ENCODE data around the gene SPHK2. TPM values are rescaled to one million over a fixed set of nuclear protein-coding genes. Genes with fewer than 3 reads are reported as not detected.

The SPHK2 gene
- total RNA-seq, 1 experiment from 2014 or later: 16.3 TPM

GRCh38 chr19:48663667-48664066 lies 44.4 kb downstream of the SPHK2 start:
- H3K27me3 Mint-ChIP-seq (ENCODE audit: insufficient read depth, unreplicated experiment): no peaks in the 10 kb centered on the region
- H3K4me3 Mint-ChIP-seq (ENCODE audit: unreplicated experiment): no peak overlapping the region
- no peak for DNase-seq (ENCODE audit: unreplicated experiment)
- H3K9me3 Mint-ChIP-seq (ENCODE audit: unreplicated experiment): peaks cover 2% of the 10 kb centered on the region
- TF ChIP-seq, protein P1, sequence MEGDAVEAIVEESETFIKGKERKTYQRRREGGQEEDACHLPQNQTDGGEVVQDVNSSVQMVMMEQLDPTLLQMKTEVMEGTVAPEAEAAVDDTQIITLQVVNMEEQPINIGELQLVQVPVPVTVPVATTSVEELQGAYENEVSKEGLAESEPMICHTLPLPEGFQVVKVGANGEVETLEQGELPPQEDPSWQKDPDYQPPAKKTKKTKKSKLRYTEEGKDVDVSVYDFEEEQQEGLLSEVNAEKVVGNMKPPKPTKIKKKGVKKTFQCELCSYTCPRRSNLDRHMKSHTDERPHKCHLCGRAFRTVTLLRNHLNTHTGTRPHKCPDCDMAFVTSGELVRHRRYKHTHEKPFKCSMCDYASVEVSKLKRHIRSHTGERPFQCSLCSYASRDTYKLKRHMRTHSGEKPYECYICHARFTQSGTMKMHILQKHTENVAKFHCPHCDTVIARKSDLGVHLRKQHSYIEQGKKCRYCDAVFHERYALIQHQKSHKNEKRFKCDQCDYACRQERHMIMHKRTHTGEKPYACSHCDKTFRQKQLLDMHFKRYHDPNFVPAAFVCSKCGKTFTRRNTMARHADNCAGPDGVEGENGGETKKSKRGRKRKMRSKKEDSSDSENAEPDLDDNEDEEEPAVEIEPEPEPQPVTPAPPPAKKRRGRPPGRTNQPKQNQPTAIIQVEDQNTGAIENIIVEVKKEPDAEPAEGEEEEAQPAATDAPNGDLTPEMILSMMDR (IDR thresholded peaks at IDR 0.05; ENCODE audit: unreplicated experiment): no peak
- POLR2A ChIA-PET: no interaction called here
- H3K4me1 Mint-ChIP-seq (ENCODE audit: insufficient read depth, unreplicated experiment): peaks cover 6% of the 10 kb centered on the region
- H3K27ac Mint-ChIP-seq (ENCODE audit: low read depth, unreplicated experiment): no peak overlapping the region
- CTCF ChIA-PET: no interaction called here
- no peaks in the 10 kb centered on the region for H3K36me3 Mint-ChIP-seq (ENCODE audit: insufficient read depth, unreplicated experiment)
- no TSS peak for BruUV-seq (replicated peaks)
- intact Hi-C loops (cut with micrococcal nuclease): no loop called here

DNA sequence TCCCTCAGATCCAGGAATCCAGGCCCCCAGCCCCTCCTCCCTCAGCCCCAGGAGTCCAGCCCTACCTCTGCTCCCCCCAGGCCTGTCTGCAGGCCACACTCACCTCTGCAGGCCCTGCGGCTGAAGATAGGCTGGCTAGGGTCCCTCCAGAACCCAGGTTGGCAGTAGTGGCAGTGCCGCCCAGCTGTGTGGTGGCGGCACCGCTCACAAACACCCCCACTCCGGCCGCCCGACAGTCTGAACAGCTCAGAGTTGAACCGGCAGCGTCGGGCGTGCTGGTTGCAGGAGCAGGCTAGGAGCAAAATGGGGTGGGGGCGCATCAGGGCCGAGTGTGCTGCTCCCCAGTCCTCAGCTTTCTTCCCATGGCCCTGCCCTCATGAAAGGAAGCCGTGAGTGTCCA lies 45.2 kb downstream of the SPHK2 start:
- Mint-ChIP-seq H3K36me3 (ENCODE audit: insufficient read depth, unreplicated experiment) (no peaks in the 10 kb centered on the region), H3K27me3 (ENCODE audit: insufficient read depth, unreplicated experiment) (no peaks in the 10 kb centered on the region), H3K4me3 (ENCODE audit: unreplicated experiment) (no peak overlapping the region), H3K9me3 (ENCODE audit: unreplicated experiment) (peaks cover 10% of the 10 kb centered on the region), H3K4me1 (ENCODE audit: insufficient read depth, unreplicated experiment) (peaks cover 6% of the 10 kb centered on the region), H3K27ac (ENCODE audit: low read depth, unreplicated experiment) (no peak overlapping the region)
- POLR2A ChIA-PET: no interaction called here
- intact Hi-C loops (cut with micrococcal nuclease): no loop called here
- DNase-seq (ENCODE audit: unreplicated experiment): no peak
- BruUV-seq (replicated peaks): no TSS peak
- CTCF ChIA-PET: no interaction called here
- TF ChIP-seq, protein P1 (IDR thresholded peaks at IDR 0.05; ENCODE audit: unreplicated experiment): no peak

DNA sequence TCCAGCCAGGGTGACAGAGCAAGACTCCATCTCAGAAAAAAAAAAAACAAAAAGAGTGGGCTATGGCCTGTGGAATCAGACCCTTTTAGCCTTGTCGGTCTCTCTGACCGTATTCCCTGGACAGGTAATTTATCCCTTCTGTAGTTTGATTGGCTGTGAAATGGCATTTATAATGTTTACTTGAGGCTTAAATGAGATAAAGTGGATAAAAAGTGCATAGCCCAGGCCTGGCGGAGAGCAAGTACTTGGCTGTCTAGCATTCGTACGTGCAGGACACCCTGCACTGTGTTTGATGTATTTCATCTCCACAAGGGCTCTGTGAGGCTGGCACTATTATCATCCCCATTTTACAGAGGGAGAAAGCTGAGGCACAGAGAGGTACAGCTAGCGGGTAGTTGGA lies 46.5 kb downstream of the SPHK2 start:
- no peaks in the 10 kb centered on the region for H3K27me3 Mint-ChIP-seq (ENCODE audit: insufficient read depth, unreplicated experiment)
- ChIA-PET CTCF (interaction anchor here (0.7 to 2.0 kb wide), 2 partner anchors 9 to 176 kb away, joined by 3 to 12 read pairs; no protein-coding TSS in a partner anchor), POLR2A (no interaction called here)
- H3K4me1 Mint-ChIP-seq (ENCODE audit: insufficient read depth, unreplicated experiment): peaks cover 4% of the 10 kb centered on the region
- no peak overlapping the region for H3K27ac Mint-ChIP-seq (ENCODE audit: low read depth, unreplicated experiment)
- peaks cover 18% of the 10 kb centered on the region for H3K9me3 Mint-ChIP-seq (ENCODE audit: unreplicated experiment)
- intact Hi-C loops (cut with micrococcal nuclease): no loop called here
- BruUV-seq (replicated peaks): no TSS peak
- H3K4me3 Mint-ChIP-seq (ENCODE audit: unreplicated experiment): no peak overlapping the region
- no peaks in the 10 kb centered on the region for H3K36me3 Mint-ChIP-seq (ENCODE audit: insufficient read depth, unreplicated experiment)
- DNase-seq (ENCODE audit: unreplicated experiment): no peak
- TF ChIP-seq, protein P1 (IDR thresholded peaks at IDR 0.05; ENCODE audit: unreplicated experiment): no peak

- Mint-ChIP-seq H3K36me3 (ENCODE audit: insufficient read depth, unreplicated experiment) (no peaks in the 10 kb centered on the region), H3K9me3 (ENCODE audit: unreplicated experiment) (peaks cover 18% of the 10 kb centered on the region), H3K27me3 (ENCODE audit: insufficient read depth, unreplicated experiment) (no peaks in the 10 kb centered on the region), H3K27ac (ENCODE audit: low read depth, unreplicated experiment) (no peak overlapping the region), H3K4me3 (ENCODE audit: unreplicated experiment) (no peak overlapping the region), H3K4me1 (ENCODE audit: insufficient read depth, unreplicated experiment) (no peaks in the 10 kb centered on the region)
- ChIA-PET POLR2A (no interaction called here), CTCF (no interaction called here)
- BruUV-seq (replicated peaks): no TSS peak
- intact Hi-C loops (cut with micrococcal nuclease): no loop called here
- TF ChIP-seq, protein P1 (IDR thresholded peaks at IDR 0.05; ENCODE audit: unreplicated experiment): no peak
- DNase-seq (ENCODE audit: unreplicated experiment): no peak
Observed at GRCh38 chr19:48668332-48668731, 49.0 kb downstream of the SPHK2 start.

Data from MCF 10A (cell line).